HG02885 (cell line): ENCODE measurements around the gene LEAP2.
A peak's percentile ranks its signal among the peaks of the same experiment; 100 is the strongest.

Experiments
- ATAC-seq: cut with Tn5 transposase; IDR thresholded peaks from one replicate; pipeline ENCODE4 v1.9.1; 2021; ENCODE audit warnings: mild to moderate bottlenecking; ENCODE audit not compliant: unreplicated experiment, poor library complexity

Gene LEAP2, protein sequence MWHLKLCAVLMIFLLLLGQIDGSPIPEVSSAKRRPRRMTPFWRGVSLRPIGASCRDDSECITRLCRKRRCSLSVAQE

DNA sequence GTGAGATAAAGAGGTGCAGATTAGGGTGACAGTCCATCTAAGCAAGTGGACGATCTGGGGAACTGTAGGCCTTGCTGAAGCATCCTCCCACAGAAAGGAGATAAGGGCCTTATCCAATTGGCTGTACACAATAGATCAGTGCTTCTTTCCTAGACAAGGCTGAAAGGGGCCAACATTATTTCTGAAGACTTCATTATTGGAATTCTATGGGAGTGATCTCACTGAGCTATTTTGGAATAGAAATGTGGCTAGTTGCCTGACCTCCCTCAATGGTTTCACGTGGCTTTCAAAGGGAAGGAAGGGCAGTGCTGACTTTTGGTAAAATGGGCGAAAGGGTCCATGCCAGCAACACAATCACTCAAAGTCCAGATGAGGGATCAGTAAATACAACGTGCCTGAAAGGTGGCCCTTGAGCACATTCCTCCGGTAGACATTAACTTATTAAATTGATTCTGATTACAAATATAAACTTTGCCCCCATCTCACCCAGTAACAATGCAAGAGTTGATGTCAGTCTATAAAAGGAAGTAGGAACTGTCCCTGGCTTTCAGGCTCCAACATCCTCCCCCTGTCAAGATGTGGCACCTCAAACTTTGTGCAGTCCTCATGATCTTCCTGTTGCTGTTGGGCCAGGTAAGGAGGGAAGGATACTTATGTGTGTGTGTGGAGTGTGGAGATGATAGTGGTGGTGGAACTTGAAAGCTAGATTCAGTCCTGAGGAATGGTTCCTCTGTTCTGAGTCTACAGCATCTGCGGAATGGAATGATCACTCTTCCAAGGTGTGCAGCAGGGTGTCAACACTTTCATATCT lies at the start of gene LEAP2:
LEAP2 (plus strand) TSS at position 550 of the 811 bp plus-strand sequence; CDS start at position 577, 27 bp downstream.
- ATAC-seq, result no peak

DNA sequence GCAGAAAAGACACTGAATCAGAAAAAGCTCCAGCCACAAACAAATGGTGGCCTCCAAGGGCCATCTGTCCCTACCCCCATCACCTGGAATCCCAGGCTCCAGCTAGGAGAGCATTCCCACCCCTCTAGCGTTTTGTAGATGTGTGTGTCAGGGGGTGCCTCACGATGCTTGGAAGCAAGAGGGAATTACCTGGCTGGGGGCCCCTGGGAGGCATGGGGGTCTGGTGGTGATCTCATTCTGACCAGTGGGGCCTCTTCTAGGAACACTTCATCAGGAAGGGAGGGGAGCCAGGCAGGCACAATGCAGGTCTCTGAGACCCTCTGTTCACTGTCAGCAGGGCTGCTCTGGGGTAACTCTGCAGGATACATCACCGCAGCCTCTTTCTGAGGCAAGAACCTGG lies 49.0 kb upstream of the LEAP2 start:
- no peak for ATAC-seq

DNA sequence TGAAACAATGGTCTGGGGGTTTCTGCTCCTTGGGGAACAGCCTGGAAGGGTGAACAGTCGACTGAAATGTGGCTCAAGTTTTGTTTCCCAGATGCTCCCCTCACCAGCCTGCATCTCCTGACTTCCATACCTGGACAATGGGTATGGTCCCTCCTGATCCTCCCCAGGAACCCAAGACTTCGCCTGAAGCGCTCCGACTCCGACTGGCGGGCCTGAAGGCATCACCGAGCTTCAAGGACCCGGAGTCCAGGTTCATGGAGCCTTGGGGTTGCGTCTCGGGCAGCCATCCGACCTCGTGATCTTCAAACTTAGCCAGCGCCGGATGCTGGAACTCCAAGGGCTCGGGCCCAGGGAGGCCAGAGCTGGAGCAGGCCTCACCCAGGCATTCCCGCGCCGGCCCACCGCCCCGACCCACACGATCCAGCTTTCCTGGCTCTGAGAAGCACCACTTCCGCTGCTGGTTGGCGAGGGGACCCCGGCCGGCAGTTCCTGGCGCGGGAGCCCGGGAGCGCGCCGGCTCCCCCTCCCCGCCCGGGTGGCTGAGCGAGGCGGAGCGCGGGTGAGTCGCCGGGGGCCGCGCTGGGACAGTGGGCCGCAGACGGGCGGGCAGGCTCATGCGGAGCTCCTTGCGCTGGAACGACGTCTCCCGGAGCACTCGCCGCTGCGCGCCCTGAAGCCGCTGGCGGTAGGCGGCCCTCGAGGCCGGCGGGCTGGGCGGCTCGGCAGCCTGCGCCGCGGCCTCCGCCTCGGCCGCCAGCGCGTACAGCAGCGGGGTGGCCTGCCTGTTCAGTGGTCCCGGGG lies 48.2 kb upstream of the LEAP2 start:
- ATAC-seq, result no peak

DNA sequence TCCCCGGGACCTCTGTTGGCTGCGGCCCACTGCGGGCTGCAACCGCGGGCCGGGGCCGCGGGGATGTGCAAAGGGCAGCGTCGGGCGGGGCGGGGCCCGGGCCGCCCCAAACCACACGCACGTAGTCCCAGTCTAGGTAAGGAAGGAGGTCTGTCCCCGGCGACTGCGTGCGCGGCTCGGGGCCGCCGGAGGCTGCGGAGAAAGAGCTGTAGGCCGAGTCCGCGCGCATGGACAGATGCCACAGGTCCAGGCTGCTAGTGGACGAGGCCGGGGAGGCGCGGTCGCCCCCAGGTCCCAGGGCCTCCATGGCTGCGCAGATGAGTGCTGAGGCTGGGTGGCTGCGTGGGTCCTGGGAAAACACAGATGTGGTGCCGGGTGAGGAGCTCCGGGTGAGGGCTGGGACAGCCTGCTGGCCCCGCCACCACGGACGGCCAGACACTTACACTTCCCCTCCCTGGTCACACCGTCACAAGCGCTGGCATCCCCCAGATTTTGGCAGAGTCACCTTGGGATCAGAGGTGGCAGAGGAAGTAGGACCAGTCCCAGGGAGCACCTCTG lies 47.6 kb upstream of the LEAP2 start:
- ATAC-seq, result no peak

DNA sequence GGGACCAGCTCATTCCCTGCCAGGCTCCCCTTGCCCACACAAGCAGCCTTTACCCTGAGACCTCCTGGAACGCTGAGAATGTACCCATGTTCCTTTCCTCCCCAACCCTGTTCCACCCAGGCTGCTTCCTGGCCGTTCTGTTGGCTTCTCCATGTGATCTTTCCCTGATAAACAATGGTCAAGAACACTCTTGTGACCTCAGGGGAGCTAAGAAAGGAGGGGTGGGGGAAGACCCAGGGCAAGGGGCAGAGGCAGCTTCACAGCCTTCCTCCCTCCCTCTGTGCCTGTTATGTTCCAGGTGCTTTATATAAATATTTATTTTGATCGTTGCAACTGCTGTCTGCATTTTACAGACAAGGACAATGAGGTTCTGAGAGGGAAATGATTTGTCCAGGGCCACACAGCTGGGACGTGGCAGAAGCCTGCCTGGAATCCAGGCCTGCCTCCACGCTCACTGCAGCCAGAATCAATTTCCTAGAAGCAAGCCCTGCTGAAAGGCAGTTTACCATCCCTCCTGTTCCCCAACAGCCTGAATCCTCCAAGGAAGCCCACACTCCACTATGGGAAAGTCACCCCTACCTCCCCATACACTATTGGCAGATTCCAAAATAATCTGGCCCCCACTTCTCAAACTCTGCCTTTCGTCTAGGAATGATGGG lies 46.9 kb upstream of the LEAP2 start:
- ATAC-seq, result no peak

DNA sequence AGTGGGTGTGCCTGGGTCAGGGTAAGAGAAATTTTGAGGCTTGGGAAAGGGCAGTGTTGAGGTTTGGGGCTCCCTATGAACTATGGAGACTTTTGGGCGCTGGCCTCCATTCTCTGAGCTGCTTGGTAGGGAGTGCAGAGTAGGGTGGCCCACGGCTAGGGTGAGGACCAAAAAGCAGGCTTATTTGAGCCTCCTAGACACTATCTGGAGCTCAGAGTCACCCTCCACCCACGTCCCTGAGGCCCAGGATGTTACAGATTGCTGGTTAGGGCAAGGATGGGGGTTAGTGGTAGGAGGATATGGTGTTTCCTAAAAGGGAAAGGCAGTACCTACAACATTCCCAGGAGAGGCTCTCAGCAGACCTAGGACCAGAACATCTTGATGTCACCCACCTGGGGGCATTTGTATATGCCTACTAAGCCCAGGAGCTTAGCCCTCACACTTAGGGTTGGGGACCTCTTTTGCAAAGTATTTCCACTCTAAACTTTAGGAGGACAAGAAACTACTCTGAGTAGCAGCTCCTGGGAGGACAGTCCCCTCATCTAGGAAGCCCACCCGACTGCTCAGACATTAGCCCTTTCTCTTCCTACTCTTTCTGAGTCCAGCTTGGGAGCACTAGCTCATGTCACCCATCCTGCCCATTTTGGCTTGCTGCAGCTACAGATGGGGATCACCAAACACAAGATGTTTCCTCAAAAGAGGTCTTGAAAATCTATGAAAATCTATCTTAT lies 45.4 kb upstream of the LEAP2 start:
- ATAC-seq, result no peak

DNA sequence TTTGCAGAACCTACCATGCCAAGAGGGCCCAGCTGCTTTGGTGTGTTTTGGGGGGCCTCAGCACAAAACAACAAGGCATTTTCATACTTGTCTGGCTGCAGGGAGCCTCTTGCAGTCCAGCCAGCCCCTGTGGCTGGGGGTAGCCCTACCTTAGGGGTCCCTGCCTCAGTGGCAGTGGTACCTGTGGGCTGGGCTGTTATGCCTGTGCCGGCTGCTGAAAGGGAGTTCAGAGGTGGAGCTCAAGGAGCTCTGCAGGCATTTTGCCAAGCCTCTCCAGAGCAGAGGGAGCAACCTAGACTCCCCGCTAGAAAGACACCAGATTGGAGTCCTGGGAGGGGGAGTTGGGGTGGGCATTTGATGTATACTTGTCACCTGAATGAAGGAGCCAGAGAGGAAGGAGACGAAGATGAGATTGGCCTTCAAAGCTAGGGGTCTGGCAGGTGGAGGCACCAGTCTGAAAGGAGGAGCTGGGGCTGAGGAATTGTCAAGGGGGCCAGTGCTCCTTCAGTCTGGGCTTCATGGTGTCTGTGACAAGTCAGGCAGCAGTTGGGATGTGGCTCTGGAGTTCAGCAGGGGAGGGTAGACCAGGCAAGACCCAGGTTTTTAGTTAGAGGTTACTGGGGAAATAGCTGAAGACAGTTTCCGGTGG lies 44.5 kb upstream of the LEAP2 start:
- no peak for ATAC-seq

DNA sequence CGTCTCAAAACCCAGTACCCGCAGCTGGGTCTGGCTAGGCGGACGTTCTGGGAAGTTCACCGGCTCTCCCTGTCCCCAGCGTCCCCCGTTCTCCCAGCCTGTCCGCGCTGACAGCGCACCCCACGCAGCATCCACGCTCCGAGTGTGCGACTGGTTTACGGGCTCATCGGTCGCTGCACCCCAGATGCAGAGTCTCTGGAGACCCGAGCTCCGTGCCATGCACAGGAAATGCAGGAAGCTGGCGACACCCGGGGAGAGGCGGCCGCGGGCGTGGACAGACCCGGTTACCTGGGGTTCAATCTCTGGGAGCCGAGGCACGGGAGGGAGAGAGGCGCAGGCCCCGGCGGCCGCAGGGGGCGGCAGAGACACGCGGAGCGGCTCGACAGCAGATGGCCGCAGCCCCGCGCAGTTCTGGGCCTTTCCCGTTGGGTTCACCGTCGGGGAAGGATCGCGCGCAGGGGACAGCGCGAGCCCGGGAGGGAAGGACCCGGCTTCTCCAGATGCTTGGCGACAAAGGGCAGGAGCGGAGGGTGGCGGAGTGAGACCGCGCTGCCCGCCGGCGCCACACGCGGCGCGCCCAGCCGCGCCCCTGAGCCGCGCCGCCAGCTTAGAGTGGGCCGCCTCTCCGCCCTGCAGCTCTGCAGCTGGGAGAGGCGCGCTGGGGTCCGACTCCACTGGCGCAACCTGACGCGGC lies 43.6 kb upstream of the LEAP2 start:
- peak; percentile 78 for ATAC-seq

DNA sequence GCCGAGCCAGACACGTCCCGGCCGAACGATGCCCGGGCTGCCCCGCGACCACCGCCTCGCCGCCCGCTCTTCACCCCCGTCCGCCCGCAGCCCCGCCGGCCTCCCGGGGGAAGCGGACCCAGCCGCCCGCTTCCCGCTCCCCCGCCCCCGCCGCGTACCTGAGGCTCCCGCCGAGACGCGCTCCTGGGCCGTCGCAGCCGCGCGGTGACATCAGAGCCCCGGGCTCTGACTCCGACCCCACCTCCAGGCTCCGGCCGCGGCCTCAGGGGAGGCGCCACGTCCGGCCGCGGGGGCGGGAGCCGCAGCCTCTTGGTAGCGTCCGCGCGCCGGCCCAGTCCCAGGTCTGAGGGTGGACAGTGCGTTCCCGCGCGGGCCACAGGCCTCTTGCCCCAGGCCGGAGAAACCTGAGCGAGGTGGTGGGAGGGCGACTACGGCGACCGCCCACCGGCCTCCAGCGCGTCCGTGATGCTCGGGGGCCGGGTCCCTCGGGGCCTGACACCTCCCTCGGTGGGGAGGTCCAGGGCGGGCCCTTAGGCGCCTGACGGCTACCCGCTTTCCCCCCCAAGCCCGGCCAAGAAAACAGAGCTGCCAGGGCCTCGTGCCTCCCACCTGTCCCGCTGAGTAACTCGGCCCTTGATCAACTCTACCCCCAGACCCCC lies 42.9 kb upstream of the LEAP2 start, which contains the start of gene SHROOM1:
SHROOM1 (minus strand) TSS at position 212 of the 659 bp plus-strand sequence. CDS start 4,507 bp downstream, outside the sequence.
- peak; percentile 82 for ATAC-seq

DNA sequence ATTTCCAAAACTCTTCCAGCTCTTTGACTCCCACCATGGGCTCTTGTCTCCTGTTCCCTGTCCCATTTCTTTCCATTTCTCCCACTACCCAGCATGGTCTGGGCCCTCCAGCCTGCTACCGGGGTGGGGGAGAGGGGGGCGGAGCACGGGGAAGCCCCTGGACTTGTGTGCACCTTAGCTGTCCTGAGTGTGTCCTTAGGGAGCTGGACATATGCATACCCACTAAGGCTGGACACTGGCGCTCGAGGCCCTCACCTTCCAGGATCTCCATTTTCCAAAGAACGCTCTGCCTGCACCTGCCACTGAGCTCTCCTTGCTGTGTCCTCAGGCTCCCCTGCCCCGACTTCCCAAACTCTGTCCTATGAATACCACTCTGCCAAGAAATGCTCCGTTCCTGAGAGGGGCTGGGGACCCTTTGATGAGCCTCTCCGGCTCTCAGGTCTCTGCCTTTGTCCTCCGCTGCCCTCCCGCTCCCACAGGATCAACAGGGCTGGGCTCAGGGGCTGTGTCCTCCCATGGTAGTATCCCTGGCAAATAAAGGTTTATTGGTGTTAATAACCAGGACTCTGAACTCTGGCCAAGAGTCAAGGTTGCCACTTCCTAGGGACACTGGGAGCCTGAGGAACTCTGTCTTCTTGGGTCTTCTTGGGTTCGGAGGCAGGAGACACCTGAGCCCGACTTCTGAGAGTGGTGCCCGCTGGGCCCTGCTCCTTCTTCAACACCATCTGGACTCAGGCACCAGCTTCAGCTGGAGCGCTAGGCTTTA lies 42.2 kb upstream of the LEAP2 start:
- ATAC-seq, result no peak

DNA sequence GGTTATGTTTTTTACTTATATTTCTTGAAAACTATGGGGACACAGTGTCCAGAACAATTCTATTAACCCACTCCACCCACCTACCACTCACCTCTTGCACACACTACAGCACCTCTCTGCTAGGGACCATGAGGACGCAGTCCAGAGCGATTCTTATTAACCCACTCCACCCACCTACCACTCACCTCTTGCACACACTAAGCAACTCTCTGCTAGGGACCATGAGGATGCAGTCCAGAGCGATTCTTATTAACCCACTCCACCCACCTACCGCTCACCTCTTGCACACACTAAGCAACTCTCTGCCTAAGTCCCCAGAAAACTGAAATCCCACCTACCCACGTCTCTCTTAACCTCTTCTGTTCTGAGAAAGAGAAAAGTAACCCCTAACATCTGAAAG lies 40.9 kb upstream of the LEAP2 start:
- ATAC-seq, result no peak

DNA sequence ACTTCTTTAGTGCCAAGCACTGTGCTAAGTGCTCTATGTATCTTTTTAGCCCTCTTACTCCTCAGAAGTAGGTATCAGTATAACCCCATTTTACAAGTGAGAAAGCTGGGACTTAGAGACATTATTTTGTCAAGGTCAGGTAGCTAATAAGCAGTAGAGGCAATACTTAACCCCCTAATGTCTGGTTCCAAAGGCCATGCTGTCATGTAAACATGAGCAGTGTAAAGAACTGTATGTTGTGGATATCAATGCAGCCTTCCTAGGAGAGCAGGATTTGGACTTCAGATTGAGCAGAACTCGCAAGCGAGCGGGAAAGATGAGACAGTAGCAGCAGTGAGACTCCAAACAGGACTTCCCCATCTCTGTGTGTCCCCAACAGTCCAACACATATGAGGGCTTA lies 39.4 kb upstream of the LEAP2 start:
- ATAC-seq, result no peak

DNA sequence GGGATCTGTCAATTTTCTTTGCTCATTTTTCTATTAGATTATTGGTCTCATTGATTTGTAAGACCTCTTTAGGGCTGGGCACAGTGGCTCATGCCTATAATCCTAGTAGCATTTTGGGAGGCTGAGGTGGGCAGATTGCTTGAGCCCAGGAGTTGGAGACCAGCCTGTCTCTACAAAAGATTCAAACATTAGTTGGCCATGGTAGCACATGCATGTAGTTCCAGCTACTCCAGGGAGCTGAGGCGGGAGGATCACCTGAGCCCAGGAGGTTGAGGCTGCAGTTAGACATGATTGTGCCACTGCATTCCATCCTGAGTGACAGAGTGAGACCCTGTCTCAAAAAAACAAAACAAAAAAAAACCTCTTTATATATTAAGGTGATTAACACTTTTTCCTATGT lies 36.6 kb upstream of the LEAP2 start:
- ATAC-seq, result no peak

DNA sequence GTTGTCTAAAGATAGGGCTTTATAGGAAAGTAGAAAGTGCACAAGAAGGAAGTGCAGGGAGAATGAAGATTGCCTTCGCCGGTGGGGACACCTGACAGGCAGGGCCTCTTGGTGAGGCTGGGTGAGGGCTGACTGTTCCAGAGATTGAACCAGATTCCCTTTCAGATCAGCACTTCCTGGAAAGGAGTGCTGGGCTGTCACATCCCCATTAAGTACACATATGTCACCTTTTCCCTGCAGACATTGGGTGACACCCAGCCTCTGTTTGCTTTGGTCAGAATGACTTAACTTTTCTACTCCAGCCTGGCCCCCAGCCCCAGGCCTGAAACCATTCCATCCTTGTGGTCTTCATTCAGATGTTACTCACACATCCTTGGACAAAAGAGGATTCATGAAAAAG lies 35.6 kb upstream of the LEAP2 start:
- no peak for ATAC-seq

DNA sequence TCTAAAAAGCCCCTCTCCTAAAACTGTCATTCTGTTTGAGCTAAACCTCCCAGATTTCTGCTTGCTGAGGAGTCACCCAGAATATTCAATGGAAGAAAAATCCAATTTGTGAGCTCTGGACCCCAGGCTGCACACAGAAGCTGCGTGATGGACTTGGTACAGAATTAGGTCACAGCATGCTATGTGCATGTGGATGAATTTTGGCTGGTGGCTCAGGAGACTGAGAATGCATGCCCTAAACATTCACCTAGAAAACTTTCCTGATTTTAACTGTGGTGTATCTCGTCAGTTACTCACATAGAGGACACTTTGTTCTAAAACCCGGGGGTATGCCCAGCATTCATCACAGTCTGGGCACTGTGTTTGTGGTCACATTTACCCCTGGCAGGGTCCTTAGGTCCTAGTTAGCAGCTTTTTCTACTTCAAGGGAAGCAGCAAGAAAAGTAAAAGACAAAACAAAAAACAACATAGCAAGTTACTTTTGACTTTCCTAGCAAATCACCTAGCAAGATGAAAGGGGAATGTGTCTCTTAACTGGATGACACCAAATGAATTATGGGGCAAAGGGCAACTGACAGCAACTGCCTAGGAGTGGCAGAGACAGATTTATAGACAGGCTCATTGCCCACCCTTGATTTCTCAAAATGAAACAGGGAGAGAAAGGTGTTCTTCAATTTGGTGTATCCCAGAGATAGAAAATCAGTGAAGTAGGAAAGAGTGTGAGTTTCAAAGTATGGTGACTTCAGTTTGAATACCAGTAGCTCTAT lies 34.8 kb upstream of the LEAP2 start:
- ATAC-seq, result no peak

DNA sequence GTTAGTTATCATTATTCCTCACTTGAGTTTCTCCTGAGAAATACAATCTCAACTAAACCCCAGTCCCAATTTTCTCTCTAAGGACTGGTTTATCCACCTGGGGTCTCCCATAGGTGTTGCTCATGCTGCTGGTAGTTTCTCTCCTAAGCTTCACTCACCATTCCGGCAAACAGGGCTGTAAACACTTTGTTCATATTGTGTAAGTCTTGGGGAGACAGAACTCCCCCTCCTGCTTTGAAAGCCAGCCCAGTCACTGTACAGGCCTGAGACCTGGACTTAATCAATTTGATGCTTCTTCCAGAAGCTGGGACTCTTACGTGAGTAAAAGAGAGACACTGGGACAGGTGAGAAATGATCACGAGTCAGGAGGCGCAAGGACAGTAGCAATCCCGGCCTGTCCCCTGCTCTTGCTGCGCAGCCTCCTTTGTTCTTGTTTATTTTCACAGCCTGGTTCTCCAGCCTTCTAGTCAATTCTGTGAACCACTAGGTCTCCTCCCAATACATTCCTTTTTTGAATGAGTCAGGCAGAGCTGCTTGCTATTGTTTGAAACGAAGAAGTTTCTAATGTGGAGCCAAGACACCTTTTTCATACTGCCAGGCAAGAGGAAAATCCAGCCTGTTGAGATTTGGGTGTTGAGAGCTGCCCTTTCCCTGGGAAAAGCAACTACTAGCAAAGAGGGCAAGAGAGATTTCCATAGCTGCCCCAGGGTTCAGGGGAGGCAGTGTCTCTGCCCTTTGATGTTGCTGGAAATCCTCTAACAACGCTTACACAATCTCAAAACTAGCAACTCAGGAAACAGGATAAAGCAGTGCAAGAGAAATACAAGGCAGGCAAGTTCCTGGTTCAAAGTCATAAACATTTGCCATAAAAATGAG lies 33.8 kb upstream of the LEAP2 start:
- no peak for ATAC-seq
